Retinal pigment epithelial cell (primary cell): ENCODE measurements around the gene CSPG5.

Experiments
- DNase-seq: peaks from one replicate; pipeline ENCODE4 v3.0.0-alpha.2; 2010; ENCODE audit warnings: low read depth
- H3K4me3 ChIP-seq: 2 replicates; pipeline ENCODE4 v1.5.1; 2011; ENCODE audit warnings: mild to moderate bottlenecking, low read length, control low read depth, moderate library complexity
- TF ChIP-seq, protein P1 (sequence below): conservative IDR thresholded peaks from 2 replicates; pipeline ENCODE4 v1.5.1; 2011; ENCODE audit warnings: low read depth, low read length, control low read depth, inconsistent platforms

Gene CSPG5

DNA sequence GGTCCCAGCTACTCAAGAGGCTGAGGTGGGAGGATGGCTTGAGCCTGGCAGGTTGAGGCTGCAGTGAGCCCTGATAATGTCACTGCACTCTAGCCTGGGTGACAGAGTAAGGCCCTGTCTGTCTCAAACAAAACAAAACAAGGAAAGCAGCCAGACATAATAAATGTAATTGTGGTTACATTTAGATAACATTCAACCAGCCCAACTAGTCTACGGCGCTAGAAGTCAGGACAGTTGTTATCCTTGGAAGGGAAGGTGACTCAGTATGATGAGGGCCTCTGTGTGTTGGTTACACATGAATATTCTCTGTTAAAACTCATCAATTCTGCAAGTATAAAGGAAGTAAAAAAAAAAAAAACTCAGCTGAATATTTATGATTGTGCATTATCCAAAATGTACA lies 27.0 kb upstream of the CSPG5 start:
- TF ChIP-seq, protein P1, sequence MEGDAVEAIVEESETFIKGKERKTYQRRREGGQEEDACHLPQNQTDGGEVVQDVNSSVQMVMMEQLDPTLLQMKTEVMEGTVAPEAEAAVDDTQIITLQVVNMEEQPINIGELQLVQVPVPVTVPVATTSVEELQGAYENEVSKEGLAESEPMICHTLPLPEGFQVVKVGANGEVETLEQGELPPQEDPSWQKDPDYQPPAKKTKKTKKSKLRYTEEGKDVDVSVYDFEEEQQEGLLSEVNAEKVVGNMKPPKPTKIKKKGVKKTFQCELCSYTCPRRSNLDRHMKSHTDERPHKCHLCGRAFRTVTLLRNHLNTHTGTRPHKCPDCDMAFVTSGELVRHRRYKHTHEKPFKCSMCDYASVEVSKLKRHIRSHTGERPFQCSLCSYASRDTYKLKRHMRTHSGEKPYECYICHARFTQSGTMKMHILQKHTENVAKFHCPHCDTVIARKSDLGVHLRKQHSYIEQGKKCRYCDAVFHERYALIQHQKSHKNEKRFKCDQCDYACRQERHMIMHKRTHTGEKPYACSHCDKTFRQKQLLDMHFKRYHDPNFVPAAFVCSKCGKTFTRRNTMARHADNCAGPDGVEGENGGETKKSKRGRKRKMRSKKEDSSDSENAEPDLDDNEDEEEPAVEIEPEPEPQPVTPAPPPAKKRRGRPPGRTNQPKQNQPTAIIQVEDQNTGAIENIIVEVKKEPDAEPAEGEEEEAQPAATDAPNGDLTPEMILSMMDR = no peak
- no peak for DNase-seq
- no peak overlapping the region for H3K4me3 ChIP-seq

DNA sequence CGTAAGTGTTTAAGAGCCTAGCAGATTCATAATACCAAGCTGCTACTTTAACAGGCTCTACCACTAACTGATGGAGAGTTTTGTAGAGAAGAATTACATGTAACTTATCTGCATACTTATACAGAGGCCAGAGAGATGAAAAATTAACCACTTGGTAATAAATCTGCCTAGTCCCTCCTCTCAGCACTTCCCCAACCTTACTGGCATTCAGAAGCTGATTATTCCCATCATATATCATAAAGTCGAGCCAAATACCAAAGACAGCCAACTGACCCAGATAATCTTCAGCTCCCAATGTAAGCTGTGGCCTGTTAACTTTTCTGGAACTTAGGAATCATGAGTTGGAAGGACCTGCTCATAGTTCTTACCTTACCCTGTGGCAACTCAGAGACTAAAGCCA lies 25.5 kb upstream of the CSPG5 start:
- no peak overlapping the region for H3K4me3 ChIP-seq
- DNase-seq = no peak
- TF ChIP-seq, protein P1 = no peak

DNA sequence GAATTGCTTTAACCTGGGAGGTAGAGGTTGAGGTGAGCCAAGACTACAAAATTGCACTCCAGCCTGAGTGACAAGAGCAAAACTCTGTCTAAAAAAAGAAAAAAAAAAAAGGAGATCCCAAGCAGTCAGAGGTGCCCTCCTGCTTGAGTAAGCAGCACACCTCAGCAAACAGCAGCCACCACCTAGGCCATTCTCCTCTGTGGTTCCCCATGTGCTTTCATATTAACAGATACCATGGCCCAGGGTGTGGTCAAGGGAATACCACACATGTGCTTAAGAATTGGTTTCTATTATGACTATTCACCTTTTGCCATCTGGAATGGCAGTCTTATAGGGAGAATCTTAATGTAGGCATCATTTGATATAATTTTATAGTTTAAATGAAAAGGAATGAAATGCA lies 24.7 kb upstream of the CSPG5 start:
- TF ChIP-seq, protein P1 = no peak
- H3K4me3 ChIP-seq = no peak overlapping the region
- DNase-seq = no peak

DNA sequence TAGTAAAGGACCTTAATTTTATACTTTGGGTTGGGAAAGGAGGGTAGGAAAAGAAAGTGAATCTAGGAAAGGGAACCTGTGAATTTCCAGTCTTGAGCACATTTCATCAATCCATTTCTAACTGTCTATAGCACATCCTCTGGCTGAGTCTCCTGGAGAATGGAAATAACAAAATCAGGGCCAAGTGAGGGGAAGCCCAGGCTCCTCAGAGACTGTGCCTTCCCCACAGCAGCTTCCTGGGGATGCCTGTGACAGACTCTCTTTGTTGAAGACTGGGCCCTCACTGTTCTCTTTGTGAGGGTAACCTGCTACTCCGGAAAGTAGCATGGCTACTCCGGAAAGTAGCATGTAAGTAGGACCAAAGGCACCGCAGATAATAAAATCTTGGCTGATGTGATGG lies 22.6 kb upstream of the CSPG5 start:
- no peak for DNase-seq
- TF ChIP-seq, protein P1 = no peak
- no peak overlapping the region for H3K4me3 ChIP-seq

DNA sequence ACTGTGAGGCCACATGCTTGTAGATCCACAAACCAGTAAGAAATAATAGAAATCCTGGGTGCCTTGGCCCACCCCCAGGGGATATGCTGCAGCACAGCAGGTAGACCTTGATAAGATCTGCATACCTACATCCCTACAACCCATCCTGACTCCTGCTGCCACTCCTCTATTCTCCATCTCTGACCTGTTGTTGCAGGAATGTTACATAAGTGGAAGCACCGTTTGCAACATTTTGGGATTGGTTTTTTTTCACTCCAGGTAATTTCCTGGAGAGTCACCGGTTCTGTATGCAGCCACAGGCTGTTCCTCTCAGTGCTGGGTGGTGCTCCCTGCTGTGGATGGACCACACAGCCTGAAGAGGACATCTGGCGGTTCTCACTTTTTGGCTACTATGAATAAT lies 16.1 kb upstream of the CSPG5 start:
- TF ChIP-seq, protein P1 = no peak
- H3K4me3 ChIP-seq = no peak overlapping the region
- DNase-seq = no peak

DNA sequence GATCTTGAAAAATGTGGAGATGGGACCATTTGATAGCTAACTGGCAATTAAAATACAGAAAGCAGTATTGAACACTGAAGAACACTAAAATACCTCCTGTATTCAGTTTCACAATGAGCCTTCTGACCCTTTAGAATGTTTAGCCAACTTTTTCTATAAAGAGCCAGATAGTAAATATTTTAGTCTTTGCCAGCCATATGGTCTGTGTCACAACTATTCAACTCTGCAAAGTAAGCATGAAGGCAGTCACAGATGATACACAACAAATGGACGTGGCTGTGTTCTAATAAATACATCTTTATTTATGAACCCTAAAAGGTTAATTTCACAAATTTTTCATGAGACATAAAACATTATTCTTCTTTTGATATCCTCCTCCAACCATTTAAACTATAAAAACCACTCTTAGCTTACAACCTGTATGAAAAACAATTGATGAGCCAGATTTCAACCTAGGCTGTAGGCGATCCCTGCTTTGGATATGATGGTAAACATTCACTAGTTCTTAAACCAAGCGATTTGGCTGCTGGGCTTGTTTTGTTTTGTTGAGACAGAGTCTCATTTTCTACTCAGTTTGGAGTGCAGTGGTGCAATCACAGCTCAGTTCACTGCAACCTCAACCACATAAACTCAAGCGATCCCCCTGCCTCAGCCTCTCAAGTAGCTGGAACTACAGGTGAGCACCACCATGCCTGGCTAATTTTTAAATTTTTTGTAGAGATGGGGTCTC lies 13.6 kb upstream of the CSPG5 start:
- TF ChIP-seq, protein P1 = no peak
- DNase-seq = no peak
- no peak overlapping the region for H3K4me3 ChIP-seq

DNA sequence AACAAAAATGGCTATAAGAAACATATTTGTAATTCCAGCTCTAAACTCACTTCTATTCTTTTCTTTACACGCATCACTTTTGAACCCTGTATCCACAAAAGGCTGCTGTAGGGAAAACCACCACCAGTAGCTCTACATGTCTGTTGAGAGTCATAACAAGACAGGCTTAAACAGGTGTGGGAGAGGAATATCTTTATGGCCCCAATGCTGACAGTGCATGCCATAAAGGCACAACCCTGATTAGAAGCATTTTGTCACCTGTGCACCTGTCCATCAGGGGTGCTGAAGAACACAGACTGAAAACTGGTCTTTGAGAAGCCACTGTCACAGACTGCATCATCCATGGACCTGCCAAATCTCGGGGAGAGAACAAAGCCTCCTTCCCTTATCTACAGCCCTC lies 11.6 kb upstream of the CSPG5 start:
- TF ChIP-seq, protein P1 = no peak
- no peak for DNase-seq
- H3K4me3 ChIP-seq = no peak overlapping the region
